Nephron (organoid): Measurements from ENCODE around the gene CHAT.
A peak's percentile ranks its signal among the peaks of the same experiment; 100 is the strongest.
"Not testable (repeated sequence)": the region's sequence is repeated elsewhere in the genome, so short reads cannot be mapped to it uniquely, and the experiment has no call there.

Experiments
- H3K27ac Mint-ChIP-seq, 3 experiments: 2 replicates each; pipeline ENCODE4 v1.8.0; 2020; ENCODE audit warnings: mixed read lengths in 3 of 3, mild to moderate bottlenecking in 2 of 3, moderate library complexity in 1 of 3
- H3K27me3 Mint-ChIP-seq: 2 replicates; pipeline ENCODE4 v1.8.0; 2021; ENCODE audit warnings: low read depth, mild to moderate bottlenecking, moderate library complexity, mixed read lengths
- H3K36me3 Mint-ChIP-seq: 2 replicates; pipeline ENCODE4 v1.8.0; 2020; ENCODE audit warnings: low read depth, mixed read lengths
- H3K4me1 Mint-ChIP-seq: 2 replicates; pipeline ENCODE4 v1.8.0; 2020; ENCODE audit warnings: mixed read lengths
- H3K4me3 Mint-ChIP-seq, 3 experiments: 2 replicates each; pipeline ENCODE4 v1.8.0; 2020; ENCODE audit warnings: mild to moderate bottlenecking in 3 of 3, mixed read lengths in 3 of 3, moderate library complexity in 2 of 3
- H3K9me3 Mint-ChIP-seq: 2 replicates; pipeline ENCODE4 v1.8.0; 2020; ENCODE audit warnings: mixed read lengths
- CTCF ChIP-seq, 3 experiments: fragments of 200-600 bp; sonication (generic); IDR thresholded peaks; one replicate each; pipeline ENCODE4 v1.5.0; 2021; ENCODE audit warnings: antibody characterized with exemption in 3 of 3; ENCODE audit not compliant: unreplicated experiment in 3 of 3

Gene CHAT

GRCh38 chr10:49679480-49679893 is 65.7 kb downstream of the CHAT start, which contains the start of gene C10orf53:
TSS of gene C10orf53 (plus strand) at chr10:49679651. CDS start at chr10:49679698, 47 bp downstream.
- Mint-ChIP-seq H3K27ac (no peak within 1 kb of the TSS), H3K36me3 (no peaks in the 10 kb centered on the region), H3K4me1 (peaks cover 5% of the 10 kb centered on the region), H3K27me3 (peaks cover 70% of the 10 kb centered on the region), H3K9me3 (peaks cover 22% of the 10 kb centered on the region), H3K4me3 (peak within 1 kb of the TSS; percentile 62 to 66 (median 64))
- TF ChIP-seq CTCF (IDR thresholded peaks at IDR 0.05; ENCODE audit: unreplicated experiment in 3 of 3): no peak

GRCh38 chr10:49682449-49682848 is 68.6 kb downstream of the CHAT start:
- H3K27ac Mint-ChIP-seq, H3K4me3 Mint-ChIP-seq, H3K4me1 Mint-ChIP-seq, H3K36me3 Mint-ChIP-seq: not testable (repeated sequence)
- peaks cover 24% of the 10 kb centered on the region for H3K9me3 Mint-ChIP-seq
- H3K27me3 Mint-ChIP-seq: peaks cover 57% of the 10 kb centered on the region

GRCh38 chr10:49682879-49683278 is 69.0 kb downstream of the CHAT start:
- H3K36me3 Mint-ChIP-seq: no peaks in the 10 kb centered on the region
- no peak overlapping the region for H3K4me3 Mint-ChIP-seq
- H3K27ac Mint-ChIP-seq: no peak overlapping the region
- peaks cover 5% of the 10 kb centered on the region for H3K4me1 Mint-ChIP-seq
- H3K9me3 Mint-ChIP-seq: peaks cover 20% of the 10 kb centered on the region
- no peak for TF ChIP-seq CTCF (IDR thresholded peaks at IDR 0.05; ENCODE audit: unreplicated experiment in 3 of 3)
- peaks cover 57% of the 10 kb centered on the region for H3K27me3 Mint-ChIP-seq

- no peak overlapping the region for H3K4me3 Mint-ChIP-seq
- no peak for TF ChIP-seq CTCF (IDR thresholded peaks at IDR 0.05; ENCODE audit: unreplicated experiment in 3 of 3)
- peaks cover 13% of the 10 kb centered on the region for H3K9me3 Mint-ChIP-seq
- no peak overlapping the region for H3K27ac Mint-ChIP-seq
- no peaks in the 10 kb centered on the region for H3K36me3 Mint-ChIP-seq
- H3K4me1 Mint-ChIP-seq: no peaks in the 10 kb centered on the region
- H3K27me3 Mint-ChIP-seq: peaks cover 62% of the 10 kb centered on the region
Observed at GRCh38 chr10:49686651-49687050, 72.8 kb downstream of the CHAT start.

- Mint-ChIP-seq H3K27ac (no peak overlapping the region), H3K4me3 (no peak overlapping the region), H3K4me1 (no peaks in the 10 kb centered on the region), H3K9me3 (peaks cover 7% of the 10 kb centered on the region), H3K36me3 (no peaks in the 10 kb centered on the region), H3K27me3 (peaks cover 65% of the 10 kb centered on the region)
- TF ChIP-seq CTCF (IDR thresholded peaks at IDR 0.05; ENCODE audit: unreplicated experiment in 3 of 3): no peak
Observed at GRCh38 chr10:49688261-49688846, 74.5 kb downstream of the CHAT start.

GRCh38 chr10:49688920-49689319 is 75.1 kb downstream of the CHAT start:
- no peaks in the 10 kb centered on the region for H3K36me3 Mint-ChIP-seq
- no peak for TF ChIP-seq CTCF (IDR thresholded peaks at IDR 0.05; ENCODE audit: unreplicated experiment in 3 of 3)
- no peak overlapping the region for H3K27ac Mint-ChIP-seq
- peaks cover 7% of the 10 kb centered on the region for H3K9me3 Mint-ChIP-seq
- peaks cover 70% of the 10 kb centered on the region for H3K27me3 Mint-ChIP-seq
- no peak overlapping the region for H3K4me3 Mint-ChIP-seq
- H3K4me1 Mint-ChIP-seq: no peaks in the 10 kb centered on the region
